COR-L47 (cell line): ENCODE measurements around the gene CLIC6.
"Not testable (repeated sequence)": the region's sequence is repeated elsewhere in the genome, so short reads cannot be mapped to it uniquely, and the experiment has no call there.

Source experiments
- DNase-seq: peaks from one replicate; lab custom pipeline; 2025; lab: John Stamatoyannopoulos, UW

The CLIC6 gene

GRCh38 chr21:34653522-34653921 is 15.3 kb upstream of the CLIC6 start:
- DNase-seq: no peak

DNA sequence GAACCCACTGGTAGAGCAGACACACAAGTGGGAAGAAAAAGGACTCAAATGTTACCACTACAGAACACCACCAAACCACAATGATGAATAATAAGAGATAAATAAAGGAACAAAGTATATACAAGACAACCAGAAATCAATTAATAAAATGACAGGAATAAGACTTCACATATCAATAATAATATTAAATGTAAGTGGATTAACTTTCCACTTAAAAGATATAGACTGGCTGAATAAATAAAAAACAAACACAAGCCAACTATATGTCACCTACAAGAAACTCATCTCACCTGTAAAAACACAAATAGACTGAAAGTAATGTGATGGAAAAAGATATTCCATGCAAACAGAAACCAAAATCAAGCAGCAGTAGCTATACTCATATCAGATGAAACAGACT is 6.9 kb upstream of the CLIC6 start:
- DNase-seq: no peak

DNA sequence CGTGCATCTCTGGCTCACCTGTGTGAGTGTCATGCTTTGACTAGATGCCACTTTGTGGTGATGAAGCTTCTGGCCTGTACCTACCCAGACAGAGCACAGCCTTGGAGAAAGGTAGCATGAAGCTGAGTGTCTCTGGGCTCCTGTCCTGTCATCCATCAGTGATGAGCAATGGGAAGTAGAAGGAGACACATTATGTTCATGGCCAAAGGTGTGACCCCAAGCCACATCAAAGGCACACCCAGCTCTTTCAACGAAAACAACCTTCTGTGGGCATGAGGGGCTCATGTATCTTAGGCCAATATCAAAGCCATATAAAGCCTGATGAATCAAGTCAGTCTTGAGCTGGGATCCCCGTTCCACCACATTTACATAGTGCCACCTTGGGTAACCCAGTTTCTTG is 1.0 kb upstream of the CLIC6 start:
- DNase-seq: no peak

DNA sequence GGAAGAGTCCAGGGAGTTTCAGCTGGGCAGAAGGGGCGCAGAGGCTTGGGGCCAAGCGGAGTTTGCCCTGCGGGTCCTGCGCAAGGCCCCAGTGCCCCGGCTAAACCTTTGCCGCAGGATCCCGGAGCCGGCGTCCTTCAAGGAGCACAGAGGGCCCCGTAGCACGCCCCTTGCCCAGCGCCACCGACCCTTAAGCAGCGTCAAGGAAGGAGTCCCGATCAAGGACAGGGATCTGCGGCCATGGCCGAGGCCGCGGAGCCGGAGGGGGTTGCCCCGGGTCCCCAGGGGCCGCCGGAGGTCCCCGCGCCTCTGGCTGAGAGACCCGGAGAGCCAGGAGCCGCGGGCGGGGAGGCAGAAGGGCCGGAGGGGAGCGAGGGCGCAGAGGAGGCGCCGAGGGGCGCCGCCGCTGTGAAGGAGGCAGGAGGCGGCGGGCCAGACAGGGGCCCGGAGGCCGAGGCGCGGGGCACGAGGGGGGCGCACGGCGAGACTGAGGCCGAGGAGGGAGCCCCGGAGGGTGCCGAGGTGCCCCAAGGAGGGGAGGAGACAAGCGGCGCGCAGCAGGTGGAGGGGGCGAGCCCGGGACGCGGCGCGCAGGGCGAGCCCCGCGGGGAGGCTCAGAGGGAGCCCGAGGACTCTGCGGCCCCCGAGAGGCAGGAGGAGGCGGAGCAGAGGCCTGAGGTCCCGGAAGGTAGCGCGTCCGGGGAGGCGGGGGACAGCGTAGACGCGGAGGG is 520 bp downstream of the CLIC6 start:
- DNase-seq: no peak

GRCh38 chr21:34669880-34670219 is 1.1 kb downstream of the CLIC6 start:
- not testable (repeated sequence) for DNase-seq

- no peak for DNase-seq
These were observed 1.6 kb downstream of the CLIC6 start for GRCh38 chr21:34670220-34670961.

- no peak for DNase-seq
These were observed 2.2 kb downstream of the CLIC6 start for GRCh38 chr21:34670962-34671348.

GRCh38 chr21:34671462-34671861 is 2.7 kb downstream of the CLIC6 start:
- no peak for DNase-seq

DNA sequence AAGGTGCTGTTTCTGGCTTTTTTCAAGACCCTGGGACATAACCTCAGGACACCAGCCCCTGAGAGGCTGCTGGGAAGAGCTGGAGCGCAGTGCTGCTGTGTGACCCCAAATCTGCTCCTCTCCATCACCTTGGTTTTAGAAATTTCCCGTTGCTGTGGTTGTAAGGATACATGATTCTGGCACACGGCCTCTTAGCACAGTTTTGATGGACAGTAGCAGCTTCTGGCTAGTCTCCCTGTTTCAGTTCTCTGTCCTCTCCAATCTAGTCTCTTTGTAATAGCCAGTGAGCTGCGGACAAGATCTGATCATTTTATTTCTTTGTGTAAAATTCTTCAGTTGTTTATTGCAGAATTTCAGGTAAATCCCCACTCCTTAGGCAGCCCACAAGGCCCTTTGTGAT is 3.1 kb downstream of the CLIC6 start:
- DNase-seq: no peak

GRCh38 chr21:34673006-34673405 is 4.2 kb downstream of the CLIC6 start:
- DNase-seq: no peak

DNA sequence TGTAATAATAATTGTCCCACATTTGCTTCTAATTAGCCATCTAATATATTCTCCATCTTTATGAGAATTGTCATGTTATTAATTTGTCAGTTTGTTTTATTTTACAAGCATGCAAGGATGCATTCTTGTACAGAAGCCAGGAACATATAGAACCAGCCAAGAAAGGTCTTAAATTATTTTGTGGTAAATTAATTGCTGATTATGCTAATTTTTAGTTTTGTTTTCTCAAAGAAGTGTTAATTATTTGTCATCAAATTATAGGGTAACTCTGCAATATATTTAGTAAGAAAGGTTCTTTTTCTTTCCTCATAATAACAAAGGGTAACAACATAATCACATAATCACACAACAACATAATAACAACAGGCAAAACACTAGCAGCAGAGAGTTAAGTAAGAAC is 5.7 kb downstream of the CLIC6 start:
- DNase-seq: no peak

DNA sequence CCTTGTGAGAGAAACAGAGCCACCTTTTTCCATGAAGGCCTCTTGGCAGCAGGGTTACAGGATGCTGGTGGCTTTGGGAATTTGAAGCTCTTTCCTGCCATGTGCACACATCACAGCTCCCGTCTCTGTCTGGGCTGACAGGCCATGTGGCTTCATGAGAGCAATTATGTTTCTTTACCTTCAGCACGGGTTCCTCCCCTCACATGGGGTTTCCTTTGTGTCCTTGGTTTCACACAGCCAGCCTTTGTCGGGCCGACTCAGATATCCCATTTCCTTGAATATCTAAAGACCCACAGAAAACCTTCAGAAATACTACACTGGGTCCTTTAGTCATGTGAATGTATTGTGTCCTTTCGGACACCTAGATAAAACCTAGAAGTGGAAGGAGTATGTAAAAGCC is 7.1 kb downstream of the CLIC6 start:
- DNase-seq: peak; percentile 11

GRCh38 chr21:34679051-34679450 is 10.3 kb downstream of the CLIC6 start:
- DNase-seq: no peak

- DNase-seq: no peak
These were observed 15.5 kb downstream of the CLIC6 start for GRCh38 chr21:34684174-34684876.

DNA sequence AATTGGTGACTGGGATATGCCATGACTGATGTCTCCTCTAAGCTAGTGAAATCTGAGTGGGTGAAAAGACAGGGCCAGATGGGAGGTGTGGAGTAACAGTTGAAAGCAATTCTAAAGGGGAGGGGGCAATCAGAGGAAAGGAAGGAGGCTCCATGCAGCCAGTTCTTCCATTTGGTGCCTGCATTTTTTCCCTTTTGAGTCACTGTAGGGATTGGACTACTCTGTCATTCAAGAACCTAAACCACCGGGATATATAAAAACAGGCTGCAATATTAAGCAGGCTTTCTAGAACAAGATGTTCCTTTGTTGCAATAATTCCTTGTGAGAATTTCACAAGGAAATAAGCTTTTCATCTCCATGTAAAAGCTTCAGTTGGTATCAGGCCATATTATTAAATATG is 18.3 kb downstream of the CLIC6 start:
- DNase-seq: no peak

DNA sequence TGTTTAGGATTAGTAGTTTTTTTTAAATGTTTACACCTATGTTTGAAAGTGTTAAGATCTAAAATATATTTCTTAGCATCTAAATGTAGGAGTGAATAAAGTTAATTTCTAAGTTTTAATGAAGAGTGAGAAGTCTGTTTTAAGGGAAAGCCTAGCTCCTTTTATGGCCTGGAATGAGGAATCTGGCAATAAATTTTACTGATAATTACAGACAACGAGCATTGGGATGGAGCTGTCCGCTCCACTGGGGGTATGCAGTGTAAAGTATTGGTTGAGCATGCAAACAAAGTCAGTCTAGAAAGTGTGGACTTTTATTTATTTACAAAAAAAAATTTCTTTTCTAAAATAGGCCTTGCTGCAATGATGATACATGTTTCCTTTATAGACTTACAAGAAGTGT is 19.0 kb downstream of the CLIC6 start:
- DNase-seq: no peak

- peak; percentile 10 for DNase-seq
These were observed 19.4 kb downstream of the CLIC6 start for GRCh38 chr21:34688145-34688544.

DNA sequence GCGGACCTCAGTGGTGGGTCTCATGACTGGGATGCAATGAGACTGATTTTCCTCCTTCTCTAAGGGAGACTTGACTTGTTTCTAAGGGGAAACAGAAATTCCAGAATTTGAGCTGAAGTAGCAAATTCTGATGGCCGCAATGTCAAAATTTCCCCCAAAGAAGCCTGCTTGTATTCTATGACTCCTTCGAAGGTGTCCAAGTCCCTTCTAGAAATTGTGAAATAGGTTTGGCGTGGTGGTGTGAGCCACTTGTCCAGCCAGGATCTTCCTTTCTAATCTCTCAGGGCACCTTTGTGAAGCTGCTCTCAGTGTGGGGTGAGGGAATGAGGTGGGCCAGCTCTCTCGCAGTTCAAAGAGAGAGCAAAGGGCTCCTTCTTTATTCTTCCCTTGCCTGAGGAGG is 19.9 kb downstream of the CLIC6 start:
- no peak for DNase-seq

GRCh38 chr21:34690041-34690792 is 21.4 kb downstream of the CLIC6 start:
- DNase-seq: peak; percentile 92

DNA sequence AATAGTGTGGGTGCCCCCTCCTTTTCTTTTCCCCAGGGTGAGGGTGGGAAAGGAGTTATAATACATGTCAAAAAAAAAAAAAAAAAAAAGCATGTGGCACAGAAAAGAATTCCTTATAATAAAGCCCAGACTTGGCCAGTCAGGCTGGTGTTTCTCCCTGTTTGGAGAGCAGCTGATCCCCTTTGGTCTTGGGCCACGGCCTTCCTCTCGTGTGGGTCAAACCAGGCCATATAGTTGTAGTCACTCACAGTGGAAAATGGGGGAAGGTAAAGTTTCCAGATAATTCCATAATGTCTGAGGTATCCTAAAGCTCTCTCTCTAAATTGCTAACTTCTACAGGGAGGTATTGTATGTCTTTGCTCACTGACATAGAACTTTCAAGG is 22.0 kb downstream of the CLIC6 start:
- DNase-seq: no peak

GRCh38 chr21:34691390-34692032 is 22.7 kb downstream of the CLIC6 start:
- no peak for DNase-seq

DNA sequence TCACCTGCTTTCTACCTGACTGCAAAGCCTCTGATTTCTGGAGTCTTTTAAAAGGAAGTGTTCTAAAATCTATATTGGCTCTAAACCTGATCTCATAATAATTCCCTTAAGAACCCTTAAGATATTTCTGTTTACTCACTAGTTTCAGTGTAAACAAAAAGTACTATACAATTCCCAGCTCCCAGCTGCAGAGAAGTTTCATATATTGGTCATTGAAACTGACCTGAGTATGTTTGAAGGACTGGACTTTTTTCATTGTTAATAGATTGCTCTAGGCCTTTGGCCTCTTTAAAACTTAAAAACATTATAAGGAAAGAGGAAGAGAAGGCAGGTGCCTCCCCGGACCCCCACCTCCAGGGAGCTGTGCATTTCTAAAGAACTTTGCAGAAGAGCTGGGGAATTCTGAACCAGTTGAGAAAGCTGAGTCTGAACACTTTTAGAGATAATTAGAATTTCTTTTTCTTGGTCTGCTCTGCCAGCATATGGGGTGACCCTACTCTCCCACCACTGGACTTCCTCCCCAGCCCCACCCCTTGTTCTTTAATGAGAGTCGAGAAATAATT is 23.7 kb downstream of the CLIC6 start:
- DNase-seq: no peak
